HepG2 (cell line): ENCODE measurements around the gene SOBP. TPM values are rescaled to one million over a fixed set of nuclear protein-coding genes. Genes with fewer than 3 reads are reported as not detected.

Experiments used
- EP300 ChIP-seq, 3 experiments: sonication (generic) in 1 of 3; formaldehyde crosslinking in 1 of 3; IDR thresholded peaks; 2 replicates each; pipeline versions ENCODE4 v1.5.1 to v1.6.1; 2011 to 2020; ENCODE audit warnings: low read depth in 2 of 3, low read length in 2 of 3, borderline replicate concordance in 1 of 3, improper control_type of control experiment in 1 of 3, mild to moderate bottlenecking in 1 of 3, missing genetic modification reagents in 1 of 3, moderate library complexity in 1 of 3
- FOXO1 ChIP-seq: sonication (generic); formaldehyde crosslinking; IDR thresholded peaks from 2 replicates; pipeline ENCODE4 v1.4.0; 2020; ENCODE audit warnings: missing genetic modification reagents
- GPBP1L1 ChIP-seq: sonication (generic); formaldehyde crosslinking; IDR thresholded peaks from 2 replicates; pipeline ENCODE4 v1.5.0; 2020; ENCODE audit warnings: mild to moderate bottlenecking, missing genetic modification reagents
- HMG20A ChIP-seq: IDR thresholded peaks from 2 replicates; pipeline ENCODE4 v1.6.1; 2016; ENCODE audit warnings: borderline replicate concordance
- IKZF5 ChIP-seq: IDR thresholded peaks from 2 replicates; pipeline ENCODE4 v1.6.1; 2018; ENCODE audit warnings: missing genetic modification reagents, mild to moderate bottlenecking, missing compliant biosample characterization
- MLLT10 ChIP-seq: sonication (generic); formaldehyde crosslinking; IDR thresholded peaks from 2 replicates; pipeline ENCODE4 v1.4.0; 2020; ENCODE audit warnings: missing genetic modification reagents
- MNT ChIP-seq: fragments of 450-650 bp; IDR thresholded peaks from 2 replicates; pipeline ENCODE4 v1.6.1; 2016
- MTERF4 ChIP-seq: sonication (generic); formaldehyde crosslinking; IDR thresholded peaks from 2 replicates; pipeline ENCODE4 v1.8.0; 2023; ENCODE audit warnings: mild to moderate bottlenecking, missing genetic modification reagents
- MXD4 ChIP-seq: IDR thresholded peaks from 2 replicates; pipeline ENCODE4 v1.6.1; 2016; ENCODE audit warnings: mild to moderate bottlenecking, missing biosample characterization, missing genetic modification reagents
- MZF1 ChIP-seq: sonication (generic); formaldehyde crosslinking; IDR thresholded peaks from 2 replicates; pipeline ENCODE4 v1.8.1; 2023; ENCODE audit warnings: mild to moderate bottlenecking, missing genetic modification reagents, borderline replicate concordance
- NCOA5 ChIP-seq: sonication (generic); formaldehyde crosslinking; IDR thresholded peaks from 2 replicates; pipeline ENCODE4 v1.4.0; 2020; ENCODE audit warnings: missing genetic modification reagents
- TARDBP ChIP-seq: sonication (generic); formaldehyde crosslinking; IDR thresholded peaks from 2 replicates; pipeline ENCODE4 v1.8.0; 2022; ENCODE audit warnings: mild to moderate bottlenecking, missing genetic modification reagents
- TBX2 ChIP-seq: sonication (generic); formaldehyde crosslinking; IDR thresholded peaks from 2 replicates; pipeline ENCODE4 v1.5.0; 2020; ENCODE audit warnings: missing genetic modification reagents, mild to moderate bottlenecking, borderline replicate concordance
- TFDP1 ChIP-seq: IDR thresholded peaks from 2 replicates; pipeline ENCODE4 v1.6.1; 2016; ENCODE audit warnings: missing compliant biosample characterization, missing genetic modification reagents, borderline replicate concordance
- XRCC5 ChIP-seq: fragments of 200-400 bp; formaldehyde crosslinking; optimal IDR thresholded peaks from 2 replicates; pipeline ENCODE3; 2017; ENCODE audit warnings: mild to moderate bottlenecking, low read length
- ZBTB20 ChIP-seq: sonication (generic); formaldehyde crosslinking; IDR thresholded peaks from 2 replicates; pipeline ENCODE4 v1.8.1; 2023; ENCODE audit warnings: missing genetic modification reagents, low read depth, mild to moderate bottlenecking, borderline replicate concordance
- ZNF230 ChIP-seq: sonication (generic); formaldehyde crosslinking; IDR thresholded peaks from 2 replicates; pipeline ENCODE4 v1.4.0; 2020; ENCODE audit warnings: mild to moderate bottlenecking, missing genetic modification reagents
- ZNF703 ChIP-seq: sonication (generic); formaldehyde crosslinking; IDR thresholded peaks from 2 replicates; pipeline ENCODE4 v1.5.1; 2020; ENCODE audit warnings: missing genetic modification reagents, mild to moderate bottlenecking, moderate library complexity, borderline replicate concordance
- ZNF891 ChIP-seq: sonication (generic); formaldehyde crosslinking; IDR thresholded peaks from 2 replicates; pipeline ENCODE4 v1.5.0; 2020; ENCODE audit warnings: mild to moderate bottlenecking, missing genetic modification reagents
- ZXDC ChIP-seq: sonication (generic); formaldehyde crosslinking; IDR thresholded peaks from 2 replicates; pipeline ENCODE4 v1.5.0; 2020; ENCODE audit warnings: mild to moderate bottlenecking, missing genetic modification reagents
- polyA plus RNA-seq, 8 experiments: library from polyadenylated mRNA; depleted of rRNA in 3 of 8; stranded (reverse) in 7 of 8; unstranded in 1 of 8; fragments of >200 nt; fragmentation: Illumina TruSeq in 4 of 8; extraction: Trizol in 4 of 8; gene quantifications; 2 replicates each; pipeline versions ENCODE4 v1.2.1 to v1.2.3, GENCODE V29; 2011 to 2016; ENCODE audit warnings: low read depth in 4 of 8, missing spikeins in 1 of 8, mixed read lengths in 1 of 8; ENCODE audit not compliant: insufficient read depth in 1 of 8
- total RNA-seq, 5 experiments: library from RNA; depleted of rRNA; stranded (reverse); fragments of >200 nt; fragmentation: Illumina TruSeq; extraction: Trizol; gene quantifications; 2 replicates each; pipeline ENCODE4 v1.2.3, GENCODE V29; 2016; ENCODE audit warnings: low read depth in 1 of 5

Gene SOBP
- total and polyA plus RNA-seq, 2 of the 13 experiments (the other 11 are each of a cell fraction or from before 2014, with no cell fraction given) = 1.5 to 6.9 TPM

- no peak for TF ChIP-seq ZXDC
- TF ChIP-seq MTERF4 (CRISPR knock-in tag) = no peak
- TF ChIP-seq NCOA5 = no peak
- no peak for TF ChIP-seq MLLT10 (CRISPR knock-in tag)
- no peak for TF ChIP-seq MXD4 (CRISPR knock-in tag)
- TF ChIP-seq XRCC5 = peak; percentile 25
- TF ChIP-seq GPBP1L1 = no peak
- TF ChIP-seq TFDP1 (CRISPR knock-in tag) = no peak
- TF ChIP-seq IKZF5 (CRISPR knock-in tag) = no peak
- no peak for TF ChIP-seq ZBTB20 (CRISPR knock-in tag)
- TF ChIP-seq ZNF703 = no peak
- no peak for TF ChIP-seq MZF1 (CRISPR knock-in tag)
- no peak for TF ChIP-seq EP300 (IDR thresholded peaks at IDR 0.05; ENCODE audit: low read depth in 2 of 2, low read length in 2 of 2)
- no peak for TF ChIP-seq EP300 (CRISPR knock-in tag; IDR thresholded peaks at IDR 0.05; ENCODE audit: borderline replicate concordance)
- TF ChIP-seq TBX2 (CRISPR knock-in tag) = no peak
- no peak for TF ChIP-seq ZNF230
- no peak for TF ChIP-seq ZNF891
- no peak for TF ChIP-seq HMG20A (CRISPR knock-in tag)
- no peak for TF ChIP-seq TARDBP (CRISPR knock-in tag)
- no peak for TF ChIP-seq FOXO1 (CRISPR knock-in tag)
- no peak for TF ChIP-seq MNT
Observed at GRCh38 chr6:107704347-107705013, 214.6 kb downstream of the SOBP start (continued).
